Measurements from ENCODE around the gene SEC23A. TPM values are rescaled to one million over a fixed set of nuclear protein-coding genes. Genes with fewer than 3 reads are reported as not detected.

SEC23A gene
- total RNA-seq, 4 donors from 2014 or later = 59.4 to 77.9 (median 67.4) TPM

DNA sequence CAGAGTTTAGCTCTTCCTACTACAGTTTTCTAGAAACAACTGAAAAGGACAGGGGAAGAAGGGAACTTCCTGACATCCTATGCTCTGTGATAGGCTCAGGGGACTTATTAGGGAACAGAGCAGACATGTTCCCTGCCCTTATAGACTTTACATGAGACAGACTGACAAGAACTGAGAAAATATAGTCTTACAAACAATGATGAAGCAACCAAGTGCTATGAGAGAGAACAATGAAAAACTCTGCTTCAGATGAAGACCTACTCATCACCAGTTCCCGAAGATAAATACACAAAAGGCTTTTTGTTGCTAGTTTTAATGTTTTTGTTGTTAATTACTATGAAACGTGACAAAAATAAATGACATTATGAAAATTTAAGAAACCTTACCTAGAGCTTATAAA, 115.3 kb downstream of the SEC23A start:
- no peaks in the 10 kb centered on the region for H3K4me1 ChIP-seq
- no peaks in the 10 kb centered on the region for H3K27me3 ChIP-seq
- TF ChIP-seq, protein P1, sequence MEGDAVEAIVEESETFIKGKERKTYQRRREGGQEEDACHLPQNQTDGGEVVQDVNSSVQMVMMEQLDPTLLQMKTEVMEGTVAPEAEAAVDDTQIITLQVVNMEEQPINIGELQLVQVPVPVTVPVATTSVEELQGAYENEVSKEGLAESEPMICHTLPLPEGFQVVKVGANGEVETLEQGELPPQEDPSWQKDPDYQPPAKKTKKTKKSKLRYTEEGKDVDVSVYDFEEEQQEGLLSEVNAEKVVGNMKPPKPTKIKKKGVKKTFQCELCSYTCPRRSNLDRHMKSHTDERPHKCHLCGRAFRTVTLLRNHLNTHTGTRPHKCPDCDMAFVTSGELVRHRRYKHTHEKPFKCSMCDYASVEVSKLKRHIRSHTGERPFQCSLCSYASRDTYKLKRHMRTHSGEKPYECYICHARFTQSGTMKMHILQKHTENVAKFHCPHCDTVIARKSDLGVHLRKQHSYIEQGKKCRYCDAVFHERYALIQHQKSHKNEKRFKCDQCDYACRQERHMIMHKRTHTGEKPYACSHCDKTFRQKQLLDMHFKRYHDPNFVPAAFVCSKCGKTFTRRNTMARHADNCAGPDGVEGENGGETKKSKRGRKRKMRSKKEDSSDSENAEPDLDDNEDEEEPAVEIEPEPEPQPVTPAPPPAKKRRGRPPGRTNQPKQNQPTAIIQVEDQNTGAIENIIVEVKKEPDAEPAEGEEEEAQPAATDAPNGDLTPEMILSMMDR (IDR thresholded peaks at IDR 0.05) = no peak
- TF ChIP-seq POLR2A (IDR thresholded peaks at IDR 0.05) = no peak
- no peak overlapping the region for H3K4me3 ChIP-seq (replicated peaks in 1 of 3)
- H3K27ac ChIP-seq = no peak overlapping the region
- 81 to 92% methylated on average over 2 of the region's 2 CpGs for WGBS, 2 donors
- DNase-seq = no peak
- H3K36me3 ChIP-seq = no peaks in the 10 kb centered on the region
- H3K9me3 ChIP-seq = no peaks in the 10 kb centered on the region
- intact Hi-C loops (cut with DNase I) = no loop called here

DNA sequence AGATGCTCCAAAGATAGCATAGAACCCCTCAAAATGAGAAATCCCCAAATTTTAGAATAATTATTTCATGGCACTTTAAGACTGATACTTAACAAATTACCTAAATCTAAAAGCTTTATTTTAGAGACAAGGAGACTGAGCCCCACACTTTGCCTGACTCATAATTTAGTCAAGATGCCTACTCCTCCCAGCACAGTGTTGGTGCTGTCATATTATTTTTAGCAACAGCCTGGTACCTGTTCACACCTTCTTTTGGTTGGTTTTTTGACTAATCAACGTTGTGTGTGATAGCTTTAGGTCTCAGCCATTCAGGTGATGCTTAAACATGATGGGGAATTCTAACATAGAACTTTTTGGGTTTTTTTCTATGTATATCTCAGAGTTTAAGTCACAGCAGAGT, 120.2 kb downstream of the SEC23A start:
- no peak overlapping the region for H3K4me3 ChIP-seq (replicated peaks in 1 of 3)
- no peaks in the 10 kb centered on the region for H3K36me3 ChIP-seq
- TF ChIP-seq, protein P1 (IDR thresholded peaks at IDR 0.05) = no peak
- no peak for TF ChIP-seq POLR2A (IDR thresholded peaks at IDR 0.05)
- no peaks in the 10 kb centered on the region for H3K4me1 ChIP-seq
- H3K27ac ChIP-seq = no peak overlapping the region
- no peaks in the 10 kb centered on the region for H3K9me3 ChIP-seq
- no peaks in the 10 kb centered on the region for H3K27me3 ChIP-seq
- WGBS, 2 donors = 27 to 40% methylated on average over 1 of the region's 1 CpG
- intact Hi-C loops (cut with DNase I) = no loop called here
- no peak for DNase-seq

- no peak for TF ChIP-seq POLR2A (IDR thresholded peaks at IDR 0.05)
- TF ChIP-seq, protein P1 (IDR thresholded peaks at IDR 0.05) = no peak
- Histone ChIP-seq H3K27me3 (no peaks in the 10 kb centered on the region), H3K4me1 (no peaks in the 10 kb centered on the region), H3K9me3 (no peaks in the 10 kb centered on the region), H3K36me3 (no peaks in the 10 kb centered on the region), H3K4me3 (replicated peaks in 1 of 3) (no peak overlapping the region), H3K27ac (no peak overlapping the region)
- 78 to 79% methylated on average over 3 of the region's 3 CpGs for WGBS, 2 donors
- DNase-seq = no peak
- intact Hi-C loops (cut with DNase I) = no loop called here
Measured at GRCh38 chr14:38982278-38982677, 120.8 kb downstream of the SEC23A start.

Small RNA genes lying within 50 kb of the gene (small RNA-seq; reads per million reads assigned to genes)
- gene AL109628.1 (not detected), gene RF00019 (not detected)

Other genes with a start within 250 kb of the SEC23A start
- gene GEMIN2, start 11.1 kb upstream of the SEC23A start, total RNA-seq = 10 to 100 TPM; 11.3 to 33.7 (median 18.2) TPM
- 10 to 100 TPM; 35.8 to 42.0 (median 41.5) TPM for gene TRAPPC6B, start 67.1 kb upstream of the SEC23A start, total RNA-seq
- 10 to 100 TPM; 28.6 to 45.7 (median 43.1) TPM for gene PNN, start 72.0 kb upstream of the SEC23A start, total RNA-seq
- 10 to 100 TPM; 41.6 to 49.1 (median 45.6) TPM for gene MIA2, start 130.7 kb upstream of the SEC23A start, total RNA-seq